IPS-20b (cell line): ENCODE measurements around the gene ALDH2.
"Not testable (repeated sequence)": the region's sequence is repeated elsewhere in the genome, so short reads cannot be mapped to it uniquely, and the experiment has no call there.

Source experiments
- H3K27ac ChIP-seq: one replicate; pipeline ENCODE4 v1.5.1; 2013; ENCODE audit warnings: low read length
- H3K27me3 ChIP-seq: 2 replicates; pipeline ENCODE4 v1.6.1; 2013; ENCODE audit warnings: mild to moderate bottlenecking, low read length, inconsistent platforms; ENCODE audit not compliant: insufficient read depth
- H3K36me3 ChIP-seq: 2 replicates; pipeline ENCODE4 v1.6.1; 2013; ENCODE audit warnings: low read depth, mild to moderate bottlenecking, inconsistent platforms, low read length, moderate library complexity; ENCODE audit not compliant: insufficient read depth
- H3K4me1 ChIP-seq: 2 replicates; pipeline ENCODE4 v1.6.1; 2013; ENCODE audit warnings: mild to moderate bottlenecking, control low read depth, inconsistent platforms, low read length, moderate library complexity; ENCODE audit not compliant: insufficient read depth
- H3K4me3 ChIP-seq: 2 replicates; pipeline ENCODE4 v1.5.1; 2013; ENCODE audit warnings: mild to moderate bottlenecking, low read length, inconsistent platforms
- H3K9ac ChIP-seq: 2 replicates; pipeline ENCODE4 v1.6.1; 2013; ENCODE audit warnings: low read depth, mild to moderate bottlenecking, inconsistent platforms, low read length, moderate library complexity
- H3K9me3 ChIP-seq: 2 replicates; pipeline ENCODE4 v1.6.1; 2013; ENCODE audit warnings: mild to moderate bottlenecking, low read depth, low read length, inconsistent platforms; ENCODE audit not compliant: insufficient read depth

Gene ALDH2

DNA sequence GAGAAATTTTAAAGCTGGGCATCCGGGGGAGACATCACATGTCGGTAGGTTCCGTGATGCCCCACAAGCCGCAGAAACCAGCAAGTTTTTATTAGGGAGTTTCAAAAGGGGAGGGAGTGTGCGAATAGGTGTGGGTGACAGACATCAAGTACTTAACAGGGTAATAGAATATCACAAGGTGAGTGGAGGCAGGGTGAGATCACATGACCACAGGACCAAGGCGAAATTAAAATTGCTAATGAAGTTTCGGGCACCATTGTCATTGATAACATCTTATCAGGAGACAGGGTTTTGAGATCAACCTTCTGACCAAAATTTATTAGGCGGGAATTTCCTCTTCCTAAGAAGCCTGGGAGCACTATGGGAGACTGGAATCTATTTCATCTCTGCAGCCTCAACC, 54.1 kb downstream of the ALDH2 start:
- H3K4me3 ChIP-seq, H3K9ac ChIP-seq, H3K9me3 ChIP-seq, H3K36me3 ChIP-seq, H3K4me1 ChIP-seq, H3K27me3 ChIP-seq, H3K27ac ChIP-seq: not testable (repeated sequence)

DNA sequence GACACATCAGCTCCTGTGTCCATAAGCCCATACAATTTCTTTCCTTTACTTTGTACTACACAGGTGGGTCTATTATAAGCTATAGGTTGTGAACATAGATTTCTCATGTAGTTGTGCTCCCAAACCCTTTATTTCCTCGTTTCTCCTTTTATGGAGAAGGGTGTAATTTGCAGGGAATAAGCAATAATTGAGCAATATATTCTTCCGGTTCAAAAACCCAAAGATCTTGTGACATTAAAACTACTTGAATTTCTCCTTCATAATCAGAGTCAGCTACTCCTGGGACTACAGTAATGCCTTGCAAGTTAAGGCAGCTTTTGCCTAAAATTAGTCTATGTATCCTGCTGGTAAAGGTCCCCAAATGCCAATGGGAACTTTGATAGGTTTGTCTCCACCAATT, 56.2 kb downstream of the ALDH2 start:
- no peaks in the 10 kb centered on the region; the same call in 1 of the 2 replicates for H3K9me3 ChIP-seq
- no peak overlapping the region for H3K27ac ChIP-seq
- H3K36me3 ChIP-seq: no peaks in the 10 kb centered on the region
- H3K27me3 ChIP-seq: no peaks in the 10 kb centered on the region
- H3K4me1 ChIP-seq: no peaks in the 10 kb centered on the region; the same call in 1 of the 2 replicates
- H3K4me3 ChIP-seq: no peak overlapping the region
- no peak overlapping the region for H3K9ac ChIP-seq

DNA sequence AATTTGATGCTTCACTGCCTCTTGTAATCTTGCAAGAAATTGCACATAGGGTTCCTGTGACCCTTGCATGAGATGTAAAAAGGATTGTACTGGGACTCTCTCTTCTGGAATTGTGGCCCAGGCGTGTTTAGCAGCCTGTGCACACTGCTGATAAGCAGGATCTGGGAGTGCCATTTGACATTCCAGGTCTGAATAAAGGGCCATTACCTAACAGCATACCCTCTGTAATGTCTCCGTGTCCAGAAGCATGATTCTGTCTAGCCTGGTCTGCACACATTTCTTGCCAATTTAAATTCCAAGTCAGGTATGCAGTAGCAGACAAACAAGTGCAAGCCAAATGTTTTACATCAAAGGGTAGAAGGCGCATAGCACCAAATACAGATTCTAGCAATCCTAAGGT, 57.2 kb downstream of the ALDH2 start:
- Histone ChIP-seq H3K4me1 (no peaks in the 10 kb centered on the region; the same call in 1 of the 2 replicates), H3K27ac (no peak overlapping the region), H3K27me3 (no peaks in the 10 kb centered on the region), H3K9ac (no peak overlapping the region), H3K4me3 (no peak overlapping the region), H3K9me3 (no peaks in the 10 kb centered on the region; the same call in 1 of the 2 replicates), H3K36me3 (no peaks in the 10 kb centered on the region)

DNA sequence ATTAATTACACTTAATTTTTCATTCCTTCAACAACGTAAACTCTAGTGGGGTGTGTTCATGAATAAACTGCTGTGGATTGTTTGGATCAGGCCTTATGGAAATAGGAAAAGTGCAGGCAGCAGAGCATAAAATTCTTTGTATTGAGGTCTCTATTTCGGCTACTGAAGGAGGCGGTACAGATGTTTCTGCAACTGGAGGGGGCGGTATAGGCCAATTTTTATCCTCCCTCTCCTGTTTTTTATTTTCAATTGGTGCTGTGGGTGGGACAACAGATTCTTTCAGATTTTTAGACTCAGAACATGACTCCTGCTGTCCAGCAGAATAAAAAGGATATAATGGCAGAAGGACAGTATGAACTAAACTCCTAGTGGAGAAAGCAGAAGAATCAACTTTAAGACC, 57.6 kb downstream of the ALDH2 start:
- H3K4me1 ChIP-seq, H3K4me3 ChIP-seq, H3K36me3 ChIP-seq, H3K9me3 ChIP-seq, H3K27me3 ChIP-seq, H3K9ac ChIP-seq, H3K27ac ChIP-seq: not testable (repeated sequence)

DNA sequence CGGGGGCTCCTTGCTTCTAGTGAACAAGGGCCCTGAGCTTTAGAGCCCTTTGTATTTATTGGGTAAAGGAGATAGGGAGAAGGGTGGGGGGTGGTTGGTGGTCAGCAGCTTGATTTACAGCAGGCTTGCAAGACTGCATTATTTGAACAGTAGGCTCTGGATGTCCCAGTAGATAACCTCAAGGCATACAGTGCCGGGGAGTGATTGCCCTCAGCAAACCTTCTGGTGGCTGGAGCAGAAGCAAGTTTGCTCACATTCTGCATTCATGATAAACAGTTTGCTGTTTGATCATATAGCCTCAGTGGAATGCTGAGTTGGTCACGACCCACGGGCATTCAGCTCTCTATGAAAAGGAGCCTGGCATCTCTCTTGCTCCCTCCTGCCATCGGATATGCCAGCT, 58.8 kb downstream of the ALDH2 start:
- Histone ChIP-seq H3K36me3 (no peaks in the 10 kb centered on the region), H3K4me1 (no peaks in the 10 kb centered on the region), H3K27ac (no peak overlapping the region), H3K4me3 (no peak overlapping the region), H3K27me3 (no peaks in the 10 kb centered on the region), H3K9ac (no peak overlapping the region), H3K9me3 (no peaks in the 10 kb centered on the region; the same call in 1 of the 2 replicates)

DNA sequence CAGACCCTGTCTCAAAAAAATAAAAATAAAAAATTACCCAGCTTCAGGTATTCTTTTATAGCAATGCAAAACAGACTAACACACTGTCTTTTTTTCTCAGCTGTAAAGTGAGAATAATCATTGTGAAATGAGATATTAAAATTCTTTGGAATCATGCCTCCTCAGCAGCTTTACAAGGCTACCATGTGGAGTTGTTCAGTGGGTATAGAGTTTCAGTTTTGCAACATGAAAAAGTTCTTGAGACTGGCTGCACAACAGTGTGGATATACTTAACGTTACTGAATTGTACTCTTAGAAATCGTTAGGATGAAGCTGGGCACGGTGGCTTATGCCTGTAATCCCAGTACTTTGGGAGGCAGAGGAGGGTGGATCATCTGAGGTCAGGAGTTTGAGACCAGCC, 59.6 kb downstream of the ALDH2 start:
- H3K4me3 ChIP-seq: no peak overlapping the region
- H3K9me3 ChIP-seq: no peaks in the 10 kb centered on the region; the same call in 1 of the 2 replicates
- H3K36me3 ChIP-seq: no peaks in the 10 kb centered on the region
- no peaks in the 10 kb centered on the region for H3K4me1 ChIP-seq
- no peak overlapping the region for H3K9ac ChIP-seq
- no peak overlapping the region for H3K27ac ChIP-seq
- H3K27me3 ChIP-seq: no peaks in the 10 kb centered on the region

DNA sequence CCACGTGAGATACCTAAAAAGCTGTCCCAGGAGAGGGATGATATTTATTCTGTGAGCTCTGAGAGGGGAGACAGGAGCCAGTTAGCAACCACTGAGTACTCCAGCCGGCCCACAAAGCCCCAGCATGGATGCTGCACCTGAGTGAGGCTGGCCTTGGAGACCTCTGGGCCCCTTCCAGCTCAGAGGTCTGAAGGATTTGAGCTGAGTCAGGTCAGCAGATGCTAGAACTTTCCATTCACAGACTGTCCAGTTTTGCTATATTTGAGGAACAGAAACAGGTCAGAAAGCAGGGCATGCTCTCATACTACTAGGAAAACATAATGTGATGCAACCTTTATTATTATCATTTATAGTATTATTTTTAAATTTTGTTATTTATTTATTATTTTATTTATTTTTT, 60.3 kb downstream of the ALDH2 start:
- H3K36me3 ChIP-seq: no peaks in the 10 kb centered on the region
- no peaks in the 10 kb centered on the region for H3K4me1 ChIP-seq
- no peak overlapping the region for H3K9ac ChIP-seq
- H3K4me3 ChIP-seq: no peak overlapping the region
- H3K27ac ChIP-seq: no peak overlapping the region
- no peaks in the 10 kb centered on the region; the same call in 1 of the 2 replicates for H3K9me3 ChIP-seq
- no peaks in the 10 kb centered on the region for H3K27me3 ChIP-seq

DNA sequence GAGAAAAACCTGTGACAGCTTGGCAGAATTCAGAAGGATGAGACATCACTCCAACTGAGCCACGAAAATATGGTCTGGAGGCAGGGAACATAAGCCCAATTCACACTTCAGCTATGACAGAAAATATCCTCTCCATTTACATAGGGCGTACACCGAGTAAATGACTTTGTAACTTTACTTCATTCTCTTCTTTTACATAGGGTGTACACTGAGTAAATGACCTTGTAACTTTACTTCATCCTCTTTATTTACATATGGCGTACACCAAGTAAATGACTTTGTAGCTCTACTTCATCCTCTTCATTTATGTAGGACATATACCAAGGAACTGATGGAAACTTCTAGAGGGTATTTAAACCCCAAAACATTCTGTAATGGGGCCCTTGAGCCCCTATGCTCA, 61.2 kb downstream of the ALDH2 start:
- Histone ChIP-seq H3K4me1 (no peaks in the 10 kb centered on the region), H3K9me3 (no peaks in the 10 kb centered on the region), H3K27me3 (no peaks in the 10 kb centered on the region), H3K36me3 (no peaks in the 10 kb centered on the region), H3K4me3 (no peak overlapping the region), H3K27ac (no peak overlapping the region), H3K9ac (no peak overlapping the region)

DNA sequence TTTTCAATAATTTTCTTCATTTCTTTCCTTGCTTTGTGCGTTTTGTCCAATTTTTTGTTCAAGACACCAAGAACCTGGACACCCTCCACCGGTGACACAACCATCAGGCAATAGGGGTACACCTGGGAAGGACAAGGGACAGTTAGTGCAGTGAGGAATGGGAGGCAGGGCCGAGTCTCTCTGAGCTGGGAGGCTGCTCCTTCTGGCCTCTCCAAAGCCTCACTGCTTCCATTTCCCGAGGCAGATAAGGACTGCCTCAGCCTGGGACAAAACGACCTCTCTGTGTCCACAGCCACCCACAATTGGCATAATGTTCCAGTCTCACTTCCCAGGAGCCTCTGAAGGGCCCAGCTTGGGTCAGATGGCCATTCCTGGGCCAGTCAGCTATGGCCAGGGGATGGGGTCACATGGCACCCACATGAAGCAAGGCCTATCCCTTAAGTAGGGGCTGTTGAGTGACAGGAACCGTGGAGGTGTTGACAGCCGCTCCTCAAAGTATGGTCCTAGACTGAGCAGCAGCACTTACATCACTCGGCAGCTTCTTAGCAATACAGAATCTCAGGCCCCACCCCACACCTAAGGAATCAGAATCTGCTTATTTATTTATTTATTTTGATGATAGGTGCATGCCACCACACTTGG, 61.7 kb downstream of the ALDH2 start:
- Histone ChIP-seq H3K9ac (no peak overlapping the region), H3K27me3 (no peaks in the 10 kb centered on the region), H3K4me3 (no peak overlapping the region), H3K9me3 (no peaks in the 10 kb centered on the region), H3K36me3 (no peaks in the 10 kb centered on the region), H3K27ac (no peak overlapping the region), H3K4me1 (no peaks in the 10 kb centered on the region)

DNA sequence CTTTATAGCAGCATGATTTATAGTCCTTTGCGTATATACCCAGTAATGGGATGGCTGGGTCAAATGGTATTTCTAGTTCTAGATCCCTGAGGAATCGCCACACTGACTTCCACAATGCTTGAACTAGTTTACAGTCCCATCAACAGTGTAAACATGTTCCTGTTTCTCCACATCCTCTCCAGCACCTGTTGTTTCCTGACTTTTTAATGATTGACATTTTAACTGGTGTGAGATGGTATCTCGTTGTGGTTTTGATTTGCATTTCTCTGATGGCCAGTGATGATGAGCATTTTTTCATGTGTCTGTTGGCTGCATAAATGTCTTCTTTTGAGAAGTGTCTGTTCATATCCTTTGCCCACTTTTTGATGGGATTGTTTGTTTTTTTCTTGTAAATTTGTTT, 62.9 kb downstream of the ALDH2 start:
- H3K4me3 ChIP-seq, H3K9ac ChIP-seq, H3K4me1 ChIP-seq, H3K27ac ChIP-seq, H3K9me3 ChIP-seq, H3K36me3 ChIP-seq, H3K27me3 ChIP-seq: not testable (repeated sequence)

DNA sequence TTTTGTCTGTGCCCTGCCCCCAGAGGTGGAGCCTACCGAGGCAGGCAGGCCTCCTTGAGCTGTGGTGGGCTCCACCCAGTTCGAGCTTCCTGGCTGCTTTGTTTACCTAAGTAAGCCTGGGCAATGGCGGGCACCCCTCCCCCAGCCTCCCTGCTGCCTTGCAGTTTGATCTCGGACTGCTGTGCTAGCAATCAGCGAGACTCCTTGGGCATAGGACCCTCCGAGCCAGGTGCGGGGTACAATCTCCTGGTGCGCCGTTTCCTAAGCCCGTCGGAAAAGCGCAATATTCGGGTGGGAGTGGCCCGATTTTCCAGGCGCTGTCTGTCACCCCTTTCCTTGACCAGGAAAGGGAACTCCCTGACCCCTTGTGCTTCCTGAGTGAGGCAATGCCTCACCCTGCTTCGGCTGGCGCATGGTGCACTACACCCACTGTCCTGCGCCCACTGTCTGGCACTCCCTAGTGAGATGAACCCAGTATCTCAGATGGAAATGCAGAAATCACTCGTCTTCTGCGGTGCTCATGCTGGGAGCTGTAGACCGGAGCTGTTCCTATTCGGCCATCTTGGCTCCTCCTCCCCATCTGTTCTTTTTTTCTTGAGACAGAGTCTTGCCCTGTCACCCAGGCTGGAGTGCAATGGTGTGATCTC, 68.1 kb downstream of the ALDH2 start:
- H3K9ac ChIP-seq, H3K27me3 ChIP-seq, H3K27ac ChIP-seq, H3K9me3 ChIP-seq, H3K4me3 ChIP-seq, H3K4me1 ChIP-seq, H3K36me3 ChIP-seq: not testable (repeated sequence)

DNA sequence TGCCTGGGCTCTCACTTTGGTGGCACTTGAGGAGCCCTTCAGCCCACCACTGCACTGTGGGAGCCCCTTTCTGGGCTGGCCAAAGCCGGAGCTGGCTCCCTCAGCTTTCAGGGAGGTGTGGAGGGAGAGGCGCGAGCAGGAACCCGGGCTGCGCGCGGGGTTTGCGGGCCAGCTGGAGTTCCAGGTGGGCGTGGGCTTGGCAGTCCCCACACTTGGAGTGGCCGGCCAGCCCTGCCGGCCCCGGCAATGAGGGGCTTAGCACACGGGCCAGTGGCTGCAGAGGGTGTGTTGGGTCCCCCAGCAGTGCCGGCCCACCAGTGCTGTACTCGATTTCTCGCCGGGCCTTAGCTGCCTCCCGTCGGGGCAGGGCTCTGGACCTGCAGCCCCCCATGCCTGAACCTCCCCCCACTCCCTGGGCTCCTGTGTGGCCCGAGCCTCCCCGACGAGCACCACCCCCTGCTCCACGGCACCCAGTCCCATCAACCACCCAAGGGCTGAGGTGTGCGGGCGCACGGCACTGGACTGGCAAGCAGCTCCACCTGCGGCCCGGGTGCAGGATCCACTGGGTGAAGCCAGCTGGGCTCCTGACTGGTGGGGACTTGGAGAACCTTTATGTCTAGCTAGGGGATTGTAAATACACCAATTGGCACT, 68.9 kb downstream of the ALDH2 start:
- H3K4me3 ChIP-seq, H3K27ac ChIP-seq, H3K4me1 ChIP-seq: not testable (repeated sequence)

More for the DNA sequence above, 68.9 kb downstream of the ALDH2 start:
- not testable (repeated sequence) for H3K9ac ChIP-seq, H3K27me3 ChIP-seq, H3K9me3 ChIP-seq
- peaks cover 13% of the 10 kb centered on the region for H3K36me3 ChIP-seq
